A549 (cell line): ENCODE measurements around the gene RLN3. TPM values are rescaled to one million over a fixed set of nuclear protein-coding genes. Genes with fewer than 3 reads are reported as not detected.

Experiments used
- ATAC-seq, 2 experiments: fragments of 200-7000 bp in 1 of 2; fragments of >200 bp in 1 of 2; cut with Nextera tagmentation in 1 of 2; cut with Tn5 transposase in 1 of 2; 3 replicates each; pipeline versions ENCODE4 v1.8.0 to v1.9.1; 2018 to 2020; ENCODE audit warnings: mild to moderate bottlenecking in 1 of 2, moderate library complexity in 1 of 2
- CTCF ChIA-PET: fragments of 300-600 bp; sonication (Branson Sonifier 250); formaldehyde crosslinking; extraction: SDS; loops from one replicate; lab custom pipeline; 2021; ENCODE audit warnings: antibody characterized with exemption, inconsistent platforms; lab: Yijun Ruan, JAX
- POLR2A ChIA-PET: fragments of 350-600 bp; formaldehyde crosslinking; extraction: SDS; loops from one replicate; lab custom pipeline; 2021; ENCODE audit warnings: antibody characterized with exemption, inconsistent platforms; lab: Yijun Ruan, JAX
- DNase-seq, 2 experiments: peaks; one replicate each; pipeline versions ENCODE4 v3.0.0 to v3.0.0-alpha.2; 2011 to 2016; ENCODE audit warnings: low read depth in 1 of 2, low spot score in 1 of 2
- FAIRE-seq: peaks from 2 replicates; lab custom pipeline; 2011; peaks lifted over from hg19 to GRCh38; lab: Jason Lieb, UNC
- H3K27ac ChIP-seq, 2 experiments: fragments of >200 bp; sonication (Bioruptor Twin); formaldehyde crosslinking; 3 replicates each; pipeline ENCODE4 v1.5.1; 2016 to 2017
- H3K4me1 ChIP-seq: fragments of >200 bp; sonication (Bioruptor Twin); formaldehyde crosslinking; 3 replicates; pipeline ENCODE4 v1.6.1; 2016
- H3K4me2 ChIP-seq: fragments of >200 bp; sonication (Bioruptor Twin); formaldehyde crosslinking; 3 replicates; pipeline ENCODE4 v1.6.1; 2016
- H3K4me3 ChIP-seq: fragments of >200 bp; sonication (Bioruptor Twin); formaldehyde crosslinking; 3 replicates; pipeline ENCODE4 v1.5.1; 2016
- H3K9me3 ChIP-seq: fragments of >200 bp; sonication (Bioruptor Twin); formaldehyde crosslinking; 3 replicates; pipeline ENCODE4 v1.6.1; 2016
- BCL3 ChIP-seq: fragments of >200 bp; sonication (Bioruptor Twin); formaldehyde crosslinking; IDR thresholded peaks from 3 replicates; pipeline ENCODE4 v1.6.1; 2016
- BHLHE40 ChIP-seq: IDR thresholded peaks from 2 replicates; pipeline ENCODE4 v1.6.1; 2012; ENCODE audit warnings: low read depth, low read length, inconsistent platforms
- CHD4 ChIP-seq: fragments of 200-600 bp; sonication (generic); IDR thresholded peaks from 2 replicates; pipeline ENCODE4 v1.6.1; 2016; ENCODE audit warnings: antibody characterized with exemption, mild to moderate bottlenecking, borderline replicate concordance
- CTCF ChIP-seq: fragments of >200 bp; sonication (Bioruptor Twin); formaldehyde crosslinking; IDR thresholded peaks from 3 replicates; pipeline ENCODE4 v1.5.1; 2016
- E2F6 ChIP-seq: IDR thresholded peaks from 2 replicates; pipeline ENCODE4 v1.6.1; 2012; ENCODE audit warnings: low read depth, borderline replicate concordance
- ELK1 ChIP-seq: fragments of 150-350 bp; IDR thresholded peaks from 2 replicates; pipeline ENCODE4 v1.6.1; 2014; ENCODE audit warnings: low read depth, mild to moderate bottlenecking, low read length
- ESRRA ChIP-seq: fragments of 150-350 bp; IDR thresholded peaks from 2 replicates; pipeline ENCODE4 v1.6.1; 2014; ENCODE audit warnings: mild to moderate bottlenecking, low read length, borderline replicate concordance
- GATA3 ChIP-seq: IDR thresholded peaks from 2 replicates; pipeline ENCODE4 v1.6.1; 2012; ENCODE audit warnings: borderline replicate concordance
- HES2 ChIP-seq: fragments of >200 bp; sonication (Bioruptor Twin); formaldehyde crosslinking; IDR thresholded peaks from 2 replicates; pipeline ENCODE4 v1.6.1; 2016
- HEYL ChIP-seq: fragments of 250-450 bp; sonication (Bioruptor Pico); IDR thresholded peaks from 2 replicates; pipeline ENCODE4 v1.8.0; 2021; ENCODE audit warnings: mild to moderate bottlenecking, moderate library complexity
- HOXB13 ChIP-seq: fragments of 250-450 bp; sonication (Bioruptor Pico); IDR thresholded peaks from 2 replicates; pipeline ENCODE4 v1.5.0; 2020; ENCODE audit warnings: low read depth, mild to moderate bottlenecking, moderate library complexity
- JUNB ChIP-seq: fragments of >200 bp; sonication (Bioruptor Twin); formaldehyde crosslinking; IDR thresholded peaks from 2 replicates; pipeline ENCODE4 v1.6.1; 2016
- KDM1A ChIP-seq: fragments of 200-600 bp; sonication (generic); IDR thresholded peaks from 2 replicates; pipeline ENCODE4 v1.6.1; 2016; ENCODE audit warnings: low read depth, mild to moderate bottlenecking
- KDM5A ChIP-seq: fragments of 200-600 bp; sonication (generic); IDR thresholded peaks from 2 replicates; pipeline ENCODE4 v1.6.1; 2016; ENCODE audit warnings: antibody characterized with exemption, mild to moderate bottlenecking
- MAX ChIP-seq: IDR thresholded peaks from 2 replicates; pipeline ENCODE4 v1.6.1; 2012
- MYC ChIP-seq: IDR thresholded peaks from 2 replicates; pipeline ENCODE4 v1.6.1; 2012; ENCODE audit warnings: mild to moderate bottlenecking, inconsistent platforms, low read length, improper control_type of control experiment, borderline replicate concordance
- NFE2L2 ChIP-seq: fragments of 150-350 bp; conservative IDR thresholded peaks from 2 replicates; pipeline ENCODE4 v1.6.1; 2014; ENCODE audit warnings: low read length
- PBX3 ChIP-seq: IDR thresholded peaks from 2 replicates; pipeline ENCODE4 v1.6.1; 2012
- PHF8 ChIP-seq: fragments of 200-600 bp; sonication (generic); IDR thresholded peaks from 2 replicates; pipeline ENCODE4 v1.6.1; 2016; ENCODE audit warnings: low read depth, mild to moderate bottlenecking, antibody characterized with exemption, moderate library complexity, borderline replicate concordance
- POLR2A ChIP-seq: IDR thresholded peaks from 2 replicates; pipeline ENCODE4 v1.6.1; 2012; ENCODE audit warnings: mild to moderate bottlenecking, low read length
- POLR2AphosphoS2 ChIP-seq: conservative IDR thresholded peaks from 2 replicates; pipeline ENCODE4 v1.6.1; 2012; ENCODE audit warnings: low read length, improper control_type of control experiment, inconsistent platforms
- RAD21 ChIP-seq, 2 experiments: fragments of >200 bp in 1 of 2; sonication (Bioruptor Twin) in 1 of 2; formaldehyde crosslinking in 1 of 2; IDR thresholded peaks in 1 of 2; conservative IDR thresholded peaks in 1 of 2; 2 replicates in 1 of 2; 3 replicates in 1 of 2; pipeline ENCODE4 v1.6.1; 2012 to 2018; ENCODE audit warnings: inconsistent platforms in 1 of 2
- RCOR1 ChIP-seq: fragments of 150-350 bp; IDR thresholded peaks from 2 replicates; pipeline ENCODE4 v1.6.1; 2014; ENCODE audit warnings: antibody characterized with exemption, low read length, low read depth
- USF2 ChIP-seq: fragments of 450-650 bp; IDR thresholded peaks from 2 replicates; pipeline ENCODE4 v1.6.1; 2014; ENCODE audit warnings: antibody characterized with exemption
- ZNF302 ChIP-seq: fragments of 250-450 bp; sonication (Bioruptor Pico); IDR thresholded peaks from 2 replicates; pipeline ENCODE4 v1.9.0; 2021; ENCODE audit warnings: inconsistent platforms, mild to moderate bottlenecking, moderate library complexity
- ZSCAN20 ChIP-seq: fragments of 250-450 bp; sonication (Bioruptor Pico); IDR thresholded peaks from 2 replicates; pipeline ENCODE4 v1.8.0; 2022; ENCODE audit warnings: mild to moderate bottlenecking, moderate library complexity
- WGBS: methylation state at CpG from one replicate; pipeline ENCODE4 v1.1.6; 2017; ENCODE audit errors: missing lambda C conversion rate; 5-methylcytosine and 5-hydroxymethylcytosine counted together
- polyA plus RNA-seq, 4 experiments: library from polyadenylated mRNA; depleted of rRNA in 3 of 4; stranded (reverse); fragments of >200 nt; fragmentation: RNase III in 1 of 4; extraction: RNeasy Plus Mini Kit Qiagen cat#74134 plus additional on column Dnase treatment in 1 of 4; gene quantifications; 2 replicates in 3 of 4; 3 replicates in 1 of 4; pipeline ENCODE4 v1.2.3, GENCODE V29; 2011 to 2017

The RLN3 gene
- polyA plus RNA-seq, 2 of the 4 experiments (the other 2 are of a cell fraction) = not detected

GRCh38 chr19:13990085-13990484 is 37.9 kb upstream of the RLN3 start:
- POLR2A ChIA-PET = interaction anchor here (1.6 kb wide), 1 partner anchor 17 kb away, joined by 6 read pairs; the partner anchor contains the start of gene RFX1

GRCh38 chr19:13992025-13992424 is 35.9 kb upstream of the RLN3 start:
- Histone ChIP-seq H3K27ac (no peak overlapping the region), H3K4me1 (no peaks in the 10 kb centered on the region), H3K4me3 (no peak overlapping the region), H3K9me3 (no peaks in the 10 kb centered on the region), H3K4me2 (no peak overlapping the region)
- CTCF ChIA-PET = no interaction called here
- no peak for DNase-seq
- POLR2A ChIA-PET = no interaction called here
- no peak for ATAC-seq
- 91% methylated on average over 6 of the region's 7 CpGs for WGBS
- no peak for FAIRE-seq
- TF ChIP-seq HEYL (CRISPR knock-in tag) (no peak), RAD21 (conservative IDR thresholded peaks at IDR 0.05 in 1 of 2, IDR thresholded peaks at IDR 0.05 in 1 of 2) (no peak), CHD4 (no peak), E2F6 (no peak), HES2 (no peak), KDM5A (no peak), PHF8 (no peak), NFE2L2 (no peak), BHLHE40 (no peak), PBX3 (no peak), ZNF302 (no peak), CTCF (no peak)

More at GRCh38 chr19:13990085-13990484, 37.9 kb upstream of the RLN3 start:
- no peak for ATAC-seq
- Histone ChIP-seq H3K4me2 (no peak overlapping the region), H3K4me1 (no peaks in the 10 kb centered on the region), H3K9me3 (no peaks in the 10 kb centered on the region), H3K27ac (no peak overlapping the region), H3K4me3 (no peak overlapping the region)
- TF ChIP-seq ZSCAN20 (no peak), ESRRA (no peak), ELK1 (no peak), MYC (no peak), USF2 (no peak), JUNB (no peak), NFE2L2 (no peak), HOXB13 (CRISPR knock-in tag) (no peak), POLR2AphosphoS2 (no peak), BCL3 (no peak), POLR2A (no peak), RCOR1 (no peak), HEYL (CRISPR knock-in tag) (no peak), KDM1A (no peak), MAX (no peak), PBX3 (no peak), GATA3 (no peak)
- CTCF ChIA-PET = interaction anchor here (1.3 kb wide), 1 partner anchor 18 kb away, joined by 3 read pairs; no protein-coding TSS in a partner anchor
- WGBS = 97% methylated on average over 8 of the region's 8 CpGs
- no peak for DNase-seq
- no peak for FAIRE-seq
